Hepatocyte (in vitro differentiated cells): ENCODE measurements around the gene ZBTB7A.

Experiments used
- CTCF ChIP-seq: fragments of 200-600 bp; sonication (generic); IDR thresholded peaks from 2 replicates; pipeline ENCODE4 v1.5.1; 2016; ENCODE audit warnings: antibody characterized with exemption, mild to moderate bottlenecking; ENCODE audit not compliant: poor library complexity
- EZH2 ChIP-seq: fragments of 200-600 bp; sonication (generic); IDR thresholded peaks from 2 replicates; pipeline ENCODE4 v1.6.1; 2016; ENCODE audit warnings: antibody characterized with exemption, mild to moderate bottlenecking, borderline replicate concordance
- EZH2phosphoT487 ChIP-seq: fragments of 200-600 bp; sonication (generic); IDR thresholded peaks from one replicate; pipeline ENCODE4 v1.6.1; 2018; ENCODE audit warnings: antibody characterized with exemption, mild to moderate bottlenecking, low read depth, moderate library complexity; ENCODE audit not compliant: unreplicated experiment, severe bottlenecking

- TF ChIP-seq CTCF: no peak
- no peak for TF ChIP-seq EZH2
- no peak for TF ChIP-seq EZH2phosphoT487
Observed at GRCh38 chr19:4084547-4084877, 17.8 kb upstream of the ZBTB7A start.
